Activated CD4-positive, alpha-beta T cell treated with anti-CD3 and anti-CD28 coated beads, Interleukin-2, amount 10 ng/mL, durations not matched to agents 7 days and 5 days (primary cell): ENCODE measurements around the gene CFAP54. TPM values are rescaled to one million over a fixed set of nuclear protein-coding genes. Genes with fewer than 3 reads are reported as not detected.
"Not testable (repeated sequence)": the region's sequence is repeated elsewhere in the genome, so short reads cannot be mapped to it uniquely, and the experiment has no call there.

Experiments used
- CTCF ChIA-PET: fragments of 350-600 bp; sonication (Branson Sonifier 250); formaldehyde crosslinking; loops from one replicate; lab custom pipeline; 2021; ENCODE audit warnings: antibody characterized with exemption; lab: Charles Lee
- POLR2A ChIA-PET: fragments of 350-600 bp; sonication (Branson Sonifier 250); formaldehyde crosslinking; loops from one replicate; lab custom pipeline; 2021; ENCODE audit warnings: antibody characterized with exemption; lab: Charles Lee
- DNase-seq: peaks from one replicate; pipeline ENCODE4 v3.0.0-alpha.2; 2020
- H3K27ac Mint-ChIP-seq: one replicate; pipeline ENCODE4 v1.8.0; 2021; ENCODE audit warnings: mild to moderate bottlenecking, moderate library complexity, mixed read lengths
- H3K27me3 Mint-ChIP-seq: one replicate; pipeline ENCODE4 v1.8.0; 2021; ENCODE audit warnings: mixed read lengths
- H3K36me3 Mint-ChIP-seq: one replicate; pipeline ENCODE4 v1.8.0; 2021; ENCODE audit warnings: low read depth, mixed read lengths
- H3K4me1 Mint-ChIP-seq: one replicate; pipeline ENCODE4 v1.8.0; 2021; ENCODE audit warnings: mixed read lengths
- H3K4me3 Mint-ChIP-seq: one replicate; pipeline ENCODE4 v1.8.0; 2021; ENCODE audit warnings: mild to moderate bottlenecking, moderate library complexity, mixed read lengths
- H3K9me3 Mint-ChIP-seq: one replicate; pipeline ENCODE4 v1.8.0; 2021; ENCODE audit warnings: mixed read lengths
- total RNA-seq, 2 experiments: library from RNA; stranded (reverse); gene quantifications; one replicate each; pipeline ENCODE4 v1.2.3, GENCODE V29; 2021

Gene CFAP54
- total RNA-seq, 2 experiments from 2014 or later: 0.23 to 0.40 TPM

DNA sequence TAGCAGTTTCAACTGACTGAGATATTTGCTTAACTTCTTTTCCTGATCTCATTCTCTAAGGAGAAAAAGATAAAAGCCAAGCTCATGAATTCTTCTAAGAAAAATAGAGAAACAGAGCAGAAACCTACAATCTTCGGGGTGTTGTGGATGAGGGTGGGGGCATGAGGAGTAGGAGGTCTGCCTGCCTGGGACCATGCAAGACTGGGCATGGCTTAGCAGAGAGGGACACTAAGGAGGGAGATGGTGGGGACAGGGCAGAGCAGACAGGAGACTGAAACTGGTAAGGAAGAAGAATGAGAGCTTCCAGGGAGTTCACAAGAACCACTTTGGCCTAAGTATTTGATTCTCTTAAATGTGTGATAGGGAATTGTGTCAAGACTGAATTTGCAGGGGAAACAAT, 188.0 kb downstream of the CFAP54 start:
- ChIA-PET CTCF (no interaction called here), POLR2A (no interaction called here)
- H3K27me3 Mint-ChIP-seq: peaks cover 8% of the 10 kb centered on the region
- no peaks in the 10 kb centered on the region for H3K4me1 Mint-ChIP-seq
- no peak overlapping the region for H3K27ac Mint-ChIP-seq
- H3K9me3 Mint-ChIP-seq: no peaks in the 10 kb centered on the region
- no peaks in the 10 kb centered on the region for H3K36me3 Mint-ChIP-seq
- H3K4me3 Mint-ChIP-seq: no peak overlapping the region
- DNase-seq: no peak

DNA sequence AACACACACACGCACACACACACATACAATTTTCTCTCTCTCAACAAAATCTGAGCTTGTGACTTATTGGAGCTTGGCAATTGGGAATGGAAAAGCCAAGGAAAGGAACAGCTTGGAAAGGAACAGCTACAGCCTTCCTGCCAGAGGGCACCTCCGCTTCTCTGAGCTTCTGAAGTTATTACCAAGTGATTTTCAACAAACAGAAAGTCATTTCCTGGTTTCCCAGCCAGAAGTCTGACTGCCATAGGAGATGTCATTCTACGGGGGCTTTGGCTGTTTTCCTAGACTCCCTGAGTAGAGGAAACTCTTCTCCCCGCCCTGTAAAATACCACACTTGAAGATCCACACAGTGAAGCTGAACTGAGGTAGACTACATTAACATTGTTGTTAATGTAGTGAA, 198.3 kb downstream of the CFAP54 start:
- POLR2A ChIA-PET: no interaction called here
- Mint-ChIP-seq H3K27ac (no peak overlapping the region), H3K4me3 (no peak overlapping the region), H3K9me3 (peaks cover 2% of the 10 kb centered on the region), H3K27me3 (peaks cover 26% of the 10 kb centered on the region), H3K36me3 (no peaks in the 10 kb centered on the region), H3K4me1 (no peaks in the 10 kb centered on the region)
- CTCF ChIA-PET: no interaction called here
- DNase-seq: no peak

DNA sequence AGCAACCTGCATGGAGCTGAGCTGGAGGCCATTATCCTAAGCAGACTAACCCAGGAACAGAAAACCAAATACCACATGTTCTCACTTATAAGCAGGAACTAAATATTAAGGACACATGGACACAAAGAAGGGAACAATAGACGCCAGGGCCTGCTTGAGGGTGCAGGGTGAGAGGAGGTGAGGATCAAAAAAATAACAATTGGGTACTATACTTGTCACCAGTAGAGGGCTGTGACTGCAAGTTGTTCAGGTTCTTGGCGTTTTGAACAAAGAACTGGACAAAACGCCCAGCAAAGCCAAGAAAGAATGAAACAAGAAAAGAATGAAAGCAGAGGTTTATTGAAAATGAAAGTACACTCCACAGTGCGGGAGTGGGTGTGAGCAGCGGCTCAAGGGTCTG, 209.1 kb downstream of the CFAP54 start:
- Mint-ChIP-seq H3K9me3 (no peaks in the 10 kb centered on the region), H3K36me3 (no peaks in the 10 kb centered on the region), H3K27ac (no peak overlapping the region), H3K27me3 (peaks cover 25% of the 10 kb centered on the region), H3K4me3 (no peak overlapping the region), H3K4me1 (no peaks in the 10 kb centered on the region)
- no peak for DNase-seq
- POLR2A ChIA-PET: no interaction called here
- CTCF ChIA-PET: no interaction called here

DNA sequence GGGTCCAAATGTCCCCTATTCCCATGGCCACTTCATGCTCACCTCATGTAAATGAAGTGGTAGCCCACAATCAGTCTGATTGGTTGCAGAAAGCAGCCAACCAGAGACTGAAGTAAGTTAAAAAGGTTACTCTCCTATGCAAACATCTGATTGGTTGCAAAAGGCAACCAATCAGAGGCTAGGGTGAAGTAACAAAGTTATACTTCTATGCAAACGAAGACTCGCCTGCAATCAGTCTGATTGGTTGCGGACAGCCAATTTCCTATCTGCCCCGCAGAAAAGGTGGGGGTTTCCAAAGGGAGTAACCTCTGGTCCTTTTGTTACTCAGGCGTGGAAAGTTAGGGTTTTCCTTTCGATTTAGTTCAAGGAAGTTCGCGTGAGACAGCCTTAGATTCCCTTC, 209.6 kb downstream of the CFAP54 start:
- H3K9me3 Mint-ChIP-seq: no peaks in the 10 kb centered on the region
- no peak for DNase-seq
- no peaks in the 10 kb centered on the region for H3K36me3 Mint-ChIP-seq
- ChIA-PET CTCF (no interaction called here), POLR2A (no interaction called here)
- H3K27ac Mint-ChIP-seq: no peak overlapping the region
- H3K27me3 Mint-ChIP-seq: peaks cover 25% of the 10 kb centered on the region
- no peak overlapping the region for H3K4me3 Mint-ChIP-seq
- no peaks in the 10 kb centered on the region for H3K4me1 Mint-ChIP-seq

DNA sequence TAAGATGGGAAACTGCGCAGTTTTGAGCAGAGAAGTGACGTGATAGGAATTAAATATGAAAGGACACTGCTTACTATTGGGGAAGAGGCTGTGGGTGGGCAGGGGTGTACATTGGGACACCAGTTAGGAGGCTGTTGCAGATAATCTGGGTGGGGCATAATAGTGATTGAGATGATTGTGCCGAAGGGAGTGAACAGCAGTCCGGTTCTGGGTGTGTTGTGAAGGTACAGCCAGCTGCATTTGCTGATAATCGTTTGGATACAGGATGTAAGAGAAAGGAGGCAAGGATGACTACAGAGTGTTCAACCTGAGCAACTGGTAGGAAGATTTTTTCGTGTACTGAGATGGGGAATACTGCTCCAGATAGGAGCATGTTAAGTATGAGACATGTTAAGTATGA, 212.5 kb downstream of the CFAP54 start:
- Mint-ChIP-seq H3K36me3 (no peaks in the 10 kb centered on the region), H3K4me1 (no peaks in the 10 kb centered on the region), H3K9me3 (no peaks in the 10 kb centered on the region), H3K27me3 (peaks cover 21% of the 10 kb centered on the region), H3K27ac (no peak overlapping the region), H3K4me3 (no peak overlapping the region)
- ChIA-PET CTCF (no interaction called here), POLR2A (no interaction called here)
- no peak for DNase-seq

DNA sequence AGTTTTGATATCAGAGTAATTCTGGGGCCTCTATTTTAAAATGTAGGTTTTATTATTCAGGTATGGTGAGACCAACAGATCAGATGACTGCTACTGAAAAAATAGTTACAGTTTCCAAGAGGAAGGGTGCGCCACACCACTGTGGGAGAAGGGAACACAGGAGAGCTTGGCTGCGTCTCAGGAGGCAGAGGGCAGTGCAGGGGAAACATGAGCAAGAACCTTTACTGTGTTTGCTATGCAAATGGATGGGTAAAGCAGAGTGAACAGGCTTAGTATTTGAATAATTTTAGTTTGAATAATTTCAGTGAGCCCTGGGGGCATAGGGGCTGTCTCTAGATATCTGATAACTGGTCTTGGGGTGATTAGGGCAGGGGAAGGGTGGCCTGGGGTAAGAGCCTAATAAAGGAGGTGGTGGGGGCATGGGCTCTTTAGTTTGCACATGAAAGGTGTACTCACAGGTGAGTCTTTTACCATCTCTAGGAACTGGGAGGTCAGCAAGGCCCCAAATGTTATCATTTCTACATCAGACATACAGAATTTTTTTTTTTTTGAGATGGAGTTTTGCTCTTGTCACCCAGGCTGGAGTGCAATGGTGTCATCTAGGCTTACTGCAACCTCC, 220.9 kb downstream of the CFAP54 start:
- no peaks in the 10 kb centered on the region for H3K4me1 Mint-ChIP-seq
- DNase-seq: no peak
- peaks cover 9% of the 10 kb centered on the region for H3K27me3 Mint-ChIP-seq
- POLR2A ChIA-PET: no interaction called here
- CTCF ChIA-PET: interaction anchor here (1.2 kb wide), 1 partner anchor 11 kb away, joined by 3 read pairs; no protein-coding TSS in a partner anchor
- no peaks in the 10 kb centered on the region for H3K36me3 Mint-ChIP-seq
- H3K27ac Mint-ChIP-seq: no peak overlapping the region
- no peak overlapping the region for H3K4me3 Mint-ChIP-seq
- no peaks in the 10 kb centered on the region for H3K9me3 Mint-ChIP-seq

DNA sequence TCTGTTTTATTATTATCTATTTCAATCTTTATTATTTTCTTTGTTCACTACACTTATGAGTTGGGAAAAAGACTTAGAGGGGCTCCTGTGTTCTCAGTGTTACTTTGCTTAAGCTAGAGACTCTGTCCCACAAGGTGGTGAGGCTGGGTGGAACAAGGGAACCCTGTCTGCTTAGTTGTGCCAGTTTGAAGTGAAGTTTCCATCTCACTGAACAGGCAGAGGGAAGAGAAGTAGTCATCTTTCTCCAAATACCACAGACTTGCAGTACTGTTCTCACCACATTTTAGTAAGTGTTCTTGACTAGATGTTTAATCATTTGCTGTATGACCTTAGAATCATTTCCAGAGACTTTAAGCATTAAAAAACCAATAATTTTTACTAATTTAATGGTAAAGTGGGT, 222.0 kb downstream of the CFAP54 start:
- CTCF ChIA-PET: interaction anchor here (0.7 kb wide), 1 partner anchor 7 kb away, joined by 3 read pairs; no protein-coding TSS in a partner anchor
- H3K4me1 Mint-ChIP-seq: peaks cover 6% of the 10 kb centered on the region
- no peak for DNase-seq
- H3K27ac Mint-ChIP-seq: no peak overlapping the region
- no peak overlapping the region for H3K4me3 Mint-ChIP-seq
- no peaks in the 10 kb centered on the region for H3K36me3 Mint-ChIP-seq
- no peaks in the 10 kb centered on the region for H3K9me3 Mint-ChIP-seq
- H3K27me3 Mint-ChIP-seq: peaks cover 9% of the 10 kb centered on the region
- POLR2A ChIA-PET: no interaction called here

DNA sequence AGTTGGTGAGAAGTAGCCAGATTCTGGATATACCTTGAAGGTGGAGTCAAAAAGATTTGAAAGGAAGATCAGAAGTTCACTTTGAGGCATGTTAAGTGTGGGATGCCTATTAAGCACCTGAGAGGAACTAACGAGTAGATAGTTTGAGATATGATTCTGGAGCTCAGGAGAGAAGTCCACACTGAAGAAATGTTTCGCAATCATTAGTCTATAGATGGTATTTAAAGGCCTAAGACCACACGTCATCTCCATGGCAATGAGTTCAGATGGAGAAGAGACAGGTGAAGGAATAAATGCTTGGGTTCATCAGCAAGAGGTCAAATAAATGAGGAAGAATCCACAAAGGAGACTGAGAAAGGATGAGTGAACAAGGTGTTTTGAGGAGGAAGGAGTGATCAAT, 224.8 kb downstream of the CFAP54 start:
- DNase-seq: no peak
- H3K9me3 Mint-ChIP-seq: no peaks in the 10 kb centered on the region
- no peaks in the 10 kb centered on the region for H3K36me3 Mint-ChIP-seq
- POLR2A ChIA-PET: no interaction called here
- no peak overlapping the region for H3K27ac Mint-ChIP-seq
- H3K4me3 Mint-ChIP-seq: no peak overlapping the region
- CTCF ChIA-PET: no interaction called here
- H3K27me3 Mint-ChIP-seq: peaks cover 9% of the 10 kb centered on the region
- H3K4me1 Mint-ChIP-seq: peaks cover 9% of the 10 kb centered on the region

DNA sequence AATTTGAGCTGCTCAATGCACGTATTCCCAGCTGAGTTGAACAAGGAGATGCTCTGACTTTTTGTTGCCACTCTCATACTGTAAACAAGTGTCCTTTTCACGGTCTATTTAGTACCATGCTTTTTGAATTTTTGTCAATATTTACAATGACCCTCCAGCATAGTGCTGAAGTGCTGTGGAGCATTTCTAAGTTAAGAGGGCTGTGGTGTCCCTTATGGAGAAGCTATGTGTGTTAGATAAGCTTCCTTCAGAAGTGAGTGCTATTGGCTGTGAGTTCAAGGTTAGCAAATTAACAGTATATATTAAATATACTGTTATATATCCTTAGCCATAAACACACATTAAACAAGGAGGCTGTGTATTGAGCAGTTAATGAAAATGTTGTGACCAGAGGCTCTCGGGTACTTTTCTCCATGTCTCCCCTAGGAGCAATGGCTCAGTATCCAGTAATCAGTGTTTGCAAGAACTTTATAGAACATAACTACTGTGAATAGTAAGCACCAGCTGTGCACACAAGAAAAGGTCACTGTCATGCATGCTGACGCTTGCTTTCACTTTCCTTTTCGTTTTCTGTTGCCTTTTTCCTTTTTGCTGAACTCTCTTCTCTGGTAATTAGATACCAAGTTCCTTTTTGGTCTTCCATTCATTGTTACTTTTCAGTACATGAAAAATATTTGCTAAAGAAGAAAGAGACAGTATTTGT, 230.4 kb downstream of the CFAP54 start:
- Mint-ChIP-seq H3K27ac (peak overlapping the region; percentile 98), H3K4me1 (peaks cover 22% of the 10 kb centered on the region), H3K36me3 (no peaks in the 10 kb centered on the region), H3K27me3 (no peaks in the 10 kb centered on the region), H3K9me3 (no peaks in the 10 kb centered on the region), H3K4me3 (peak overlapping the region; percentile 82)
- ChIA-PET POLR2A (no interaction called here), CTCF (interaction anchor here (0.6 kb wide), 1 partner anchor 1298 kb away, joined by 3 read pairs; no protein-coding TSS in a partner anchor)
- DNase-seq: peak; percentile 50

DNA sequence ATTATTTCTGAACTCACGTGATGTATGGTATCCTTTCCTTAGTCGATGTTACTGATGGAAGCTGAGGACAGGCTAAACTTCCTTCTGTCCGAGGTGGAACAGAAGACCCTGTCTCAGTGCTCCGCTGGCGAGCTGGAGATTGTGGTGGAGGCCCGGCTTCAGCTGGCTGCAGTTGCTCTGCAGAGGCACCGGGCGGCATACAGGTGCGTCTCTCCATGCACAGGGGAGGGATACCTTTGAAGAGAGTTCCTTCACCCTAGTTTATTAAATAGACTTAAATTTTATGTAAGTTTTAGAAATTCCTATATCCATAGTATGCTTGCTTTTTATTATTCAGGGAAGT, 231.0 kb downstream of the CFAP54 start:
- ChIA-PET CTCF (interaction anchor here (0.6 to 1.1 kb wide), 3 partner anchors 10 to 1297 kb away, joined by 3 read pairs; no protein-coding TSS in a partner anchor), POLR2A (no interaction called here)
- H3K4me3 Mint-ChIP-seq: peak overlapping the region; percentile 82
- peaks cover 22% of the 10 kb centered on the region for H3K4me1 Mint-ChIP-seq
- peak; percentile 25 for DNase-seq
- no peaks in the 10 kb centered on the region for H3K36me3 Mint-ChIP-seq
- no peaks in the 10 kb centered on the region for H3K9me3 Mint-ChIP-seq
- H3K27ac Mint-ChIP-seq: peak overlapping the region; percentile 98
- no peaks in the 10 kb centered on the region for H3K27me3 Mint-ChIP-seq

DNA sequence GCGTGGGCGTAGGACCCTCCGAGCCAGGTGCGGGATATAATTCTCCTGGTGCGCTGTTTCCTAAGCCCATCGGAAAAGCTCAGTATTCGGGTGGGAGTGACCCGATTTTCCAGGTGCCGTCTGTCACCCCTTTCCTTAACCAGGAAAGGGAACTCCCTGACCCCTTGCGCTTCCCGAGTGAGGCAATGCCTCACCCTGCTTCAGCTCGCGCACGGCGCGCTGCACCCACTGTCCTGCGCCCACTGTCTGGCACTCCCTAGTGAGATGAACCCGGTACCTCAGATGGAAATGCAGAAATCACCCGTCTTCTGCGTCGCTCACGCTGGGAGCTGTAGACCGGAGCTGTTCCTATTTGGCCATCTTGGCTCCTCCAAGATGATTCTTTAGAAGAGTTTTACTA, 240.1 kb downstream of the CFAP54 start:
- DNase-seq, H3K27ac Mint-ChIP-seq, CTCF ChIA-PET, H3K4me1 Mint-ChIP-seq, H3K9me3 Mint-ChIP-seq, POLR2A ChIA-PET, H3K36me3 Mint-ChIP-seq, H3K4me3 Mint-ChIP-seq: not testable (repeated sequence)
- H3K27me3 Mint-ChIP-seq: peaks cover 12% of the 10 kb centered on the region

DNA sequence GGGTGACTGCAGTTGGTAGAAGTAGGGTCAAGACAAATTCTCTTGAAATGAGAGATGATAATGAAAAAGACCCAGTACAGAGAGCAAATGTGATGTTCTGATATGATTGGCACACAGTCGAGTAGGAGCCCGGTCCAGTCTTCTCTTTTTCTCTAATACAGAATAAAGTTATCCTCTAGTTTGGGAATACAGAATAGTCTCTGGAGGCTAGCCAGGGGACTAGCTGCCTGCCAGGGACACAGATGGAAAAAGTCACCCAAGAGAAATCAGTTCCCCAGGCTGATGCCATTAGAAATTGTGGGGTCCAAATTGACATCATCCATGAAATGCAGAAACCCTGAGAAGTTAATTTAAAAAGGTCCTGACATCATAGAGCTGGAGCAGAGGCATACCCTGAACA, 240.5 kb downstream of the CFAP54 start:
- Mint-ChIP-seq H3K36me3 (no peaks in the 10 kb centered on the region), H3K27me3 (peaks cover 12% of the 10 kb centered on the region), H3K4me1 (no peaks in the 10 kb centered on the region), H3K4me3 (no peak overlapping the region), H3K9me3 (no peaks in the 10 kb centered on the region), H3K27ac (no peak overlapping the region)
- ChIA-PET CTCF (no interaction called here), POLR2A (no interaction called here)
- DNase-seq: no peak

DNA sequence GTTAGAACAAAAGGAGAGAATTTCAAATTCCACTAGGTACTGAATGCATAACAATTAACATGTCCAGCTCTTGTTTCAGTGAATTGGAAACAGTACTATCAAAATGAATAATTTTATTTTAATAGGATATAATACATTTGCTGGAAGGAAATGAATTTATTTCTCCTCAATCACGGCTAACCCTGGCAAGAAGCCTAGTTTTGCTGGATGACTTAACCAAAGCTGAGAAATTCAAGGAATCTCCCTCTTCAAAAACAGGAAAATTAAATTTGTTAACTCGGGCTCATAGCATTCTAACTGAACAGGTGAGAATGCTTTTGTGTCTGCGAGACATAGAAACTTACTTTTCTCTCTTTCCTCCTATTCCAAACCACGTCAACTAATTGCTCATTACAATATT, 254.2 kb downstream of the CFAP54 start:
- Mint-ChIP-seq H3K4me3 (no peak overlapping the region), H3K27me3 (peaks cover 3% of the 10 kb centered on the region), H3K9me3 (no peaks in the 10 kb centered on the region), H3K36me3 (no peaks in the 10 kb centered on the region), H3K4me1 (no peaks in the 10 kb centered on the region), H3K27ac (no peak overlapping the region)
- CTCF ChIA-PET: no interaction called here
- DNase-seq: no peak
- POLR2A ChIA-PET: no interaction called here
